SJCRH30 (cell line): ENCODE data around the gene NPAS3. TPM values are rescaled to one million over a fixed set of nuclear protein-coding genes. Genes with fewer than 3 reads are reported as not detected.

Experiments used
- DNase-seq, 2 experiments: peaks; one replicate each; pipeline ENCODE4 v3.0.0-alpha.2; 2015 to 2020
- H3K27ac ChIP-seq: fragments of 250-450 bp; sonication (Bioruptor Pico); 2 replicates; pipeline ENCODE4 v1.5.1; 2020; ENCODE audit warnings: mild to moderate bottlenecking, moderate library complexity
- H3K27me3 ChIP-seq: fragments of 250-450 bp; sonication (Bioruptor Pico); 2 replicates; pipeline ENCODE4 v1.5.1; 2020; ENCODE audit warnings: mild to moderate bottlenecking, moderate library complexity
- H3K36me3 ChIP-seq: fragments of 250-450 bp; sonication (Bioruptor Pico); 2 replicates; pipeline ENCODE4 v1.5.1; 2020; ENCODE audit warnings: mild to moderate bottlenecking, moderate library complexity
- H3K4me1 ChIP-seq: fragments of 250-450 bp; sonication (Bioruptor Pico); 2 replicates; pipeline ENCODE4 v1.5.1; 2020; ENCODE audit warnings: mild to moderate bottlenecking, moderate library complexity
- H3K4me3 ChIP-seq: fragments of 250-450 bp; sonication (Bioruptor Pico); 2 replicates; pipeline ENCODE4 v1.5.1; 2020; ENCODE audit warnings: mild to moderate bottlenecking, moderate library complexity
- H3K9me3 ChIP-seq: fragments of 250-450 bp; sonication (Bioruptor Pico); replicated peaks from 2 replicates; pipeline ENCODE4 v1.5.1; 2020; ENCODE audit warnings: mild to moderate bottlenecking, moderate library complexity
- total RNA-seq: library from RNA; depleted of rRNA; stranded (reverse); fragments of >200 nt; shearing (Covaris generic); gene quantifications from 2 replicates; pipeline ENCODE4 v1.2.3, GENCODE V29; 2014

NPAS3 gene
- total RNA-seq, 1 experiment from 2014 or later, result 1.8 TPM

- Histone ChIP-seq H3K27ac (no peak overlapping the region), H3K27me3 (no peaks in the 10 kb centered on the region), H3K4me3 (no peak overlapping the region), H3K36me3 (no peaks in the 10 kb centered on the region), H3K4me1 (no peaks in the 10 kb centered on the region), H3K9me3 (no peaks in the 10 kb centered on the region)
- DNase-seq, result peak; percentile 48 to 69
These were observed 536.9 kb downstream of the NPAS3 start for GRCh38 chr14:33475623-33476022.

- Histone ChIP-seq H3K36me3 (no peaks in the 10 kb centered on the region), H3K4me1 (no peaks in the 10 kb centered on the region)
- no peak for DNase-seq
These were observed 539.1 kb downstream of the NPAS3 start for GRCh38 chr14:33477797-33478196.

GRCh38 chr14:33480071-33480886 lies 541.6 kb downstream of the NPAS3 start:
- Histone ChIP-seq H3K9me3 (no peaks in the 10 kb centered on the region), H3K27ac (no peak overlapping the region), H3K4me1 (no peaks in the 10 kb centered on the region), H3K36me3 (no peaks in the 10 kb centered on the region), H3K4me3 (no peak overlapping the region), H3K27me3 (no peaks in the 10 kb centered on the region)
- DNase-seq, result no peak

More at GRCh38 chr14:33477797-33478196, 539.1 kb downstream of the NPAS3 start:
- no peaks in the 10 kb centered on the region for H3K9me3 ChIP-seq
- H3K4me3 ChIP-seq, result no peak overlapping the region
- no peak overlapping the region for H3K27ac ChIP-seq
- H3K27me3 ChIP-seq, result no peaks in the 10 kb centered on the region

GRCh38 chr14:33480887-33481184 lies 542.2 kb downstream of the NPAS3 start:
- no peak for DNase-seq
- Histone ChIP-seq H3K27me3 (no peaks in the 10 kb centered on the region), H3K27ac (no peak overlapping the region), H3K4me1 (no peaks in the 10 kb centered on the region), H3K9me3 (no peaks in the 10 kb centered on the region), H3K4me3 (no peak overlapping the region), H3K36me3 (no peaks in the 10 kb centered on the region)

GRCh38 chr14:33483110-33483509 lies 544.4 kb downstream of the NPAS3 start:
- Histone ChIP-seq H3K36me3 (no peaks in the 10 kb centered on the region), H3K4me3 (no peak overlapping the region), H3K27me3 (no peaks in the 10 kb centered on the region), H3K4me1 (no peaks in the 10 kb centered on the region), H3K27ac (no peak overlapping the region), H3K9me3 (no peaks in the 10 kb centered on the region)
- DNase-seq, result no peak

DNA sequence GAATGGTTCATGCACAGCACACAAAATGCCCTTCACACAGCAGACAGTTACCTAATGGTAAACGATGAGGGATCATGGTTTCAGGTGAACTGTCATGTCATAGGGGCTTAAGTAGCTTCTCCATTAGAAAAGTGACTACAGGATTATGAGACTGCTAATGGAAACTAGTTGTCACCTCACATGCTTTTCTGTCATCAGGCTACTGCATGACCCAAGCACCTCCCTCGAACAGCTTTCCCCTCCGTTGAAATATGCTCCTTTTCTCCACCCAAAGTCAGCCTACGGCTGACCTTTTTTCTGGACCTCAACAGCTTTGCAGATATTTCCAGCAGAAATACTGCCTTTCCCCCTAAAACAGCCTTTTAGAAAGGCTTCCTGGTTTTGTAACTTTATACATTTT lies 544.9 kb downstream of the NPAS3 start:
- no peak for DNase-seq
- no peaks in the 10 kb centered on the region for H3K27me3 ChIP-seq
- H3K4me3 ChIP-seq, result no peak overlapping the region
- H3K36me3 ChIP-seq, result no peaks in the 10 kb centered on the region
- H3K27ac ChIP-seq, result no peak overlapping the region
- no peaks in the 10 kb centered on the region for H3K4me1 ChIP-seq
- H3K9me3 ChIP-seq, result no peaks in the 10 kb centered on the region

- Histone ChIP-seq H3K27ac (no peak overlapping the region), H3K36me3 (no peaks in the 10 kb centered on the region), H3K4me1 (no peaks in the 10 kb centered on the region), H3K9me3 (no peaks in the 10 kb centered on the region), H3K4me3 (no peak overlapping the region), H3K27me3 (no peaks in the 10 kb centered on the region)
- DNase-seq, result no peak
These were observed 545.6 kb downstream of the NPAS3 start for GRCh38 chr14:33484264-33484663.

GRCh38 chr14:33486332-33486890 lies 547.7 kb downstream of the NPAS3 start:
- Histone ChIP-seq H3K27ac (no peak overlapping the region), H3K36me3 (no peaks in the 10 kb centered on the region), H3K9me3 (no peaks in the 10 kb centered on the region), H3K27me3 (no peaks in the 10 kb centered on the region), H3K4me3 (no peak overlapping the region), H3K4me1 (no peaks in the 10 kb centered on the region)
- DNase-seq, result no peak

GRCh38 chr14:33488582-33488981 lies 549.9 kb downstream of the NPAS3 start:
- no peak for DNase-seq
- Histone ChIP-seq H3K27ac (no peak overlapping the region), H3K4me1 (no peaks in the 10 kb centered on the region), H3K4me3 (no peak overlapping the region), H3K36me3 (no peaks in the 10 kb centered on the region), H3K9me3 (no peaks in the 10 kb centered on the region), H3K27me3 (no peaks in the 10 kb centered on the region)

DNA sequence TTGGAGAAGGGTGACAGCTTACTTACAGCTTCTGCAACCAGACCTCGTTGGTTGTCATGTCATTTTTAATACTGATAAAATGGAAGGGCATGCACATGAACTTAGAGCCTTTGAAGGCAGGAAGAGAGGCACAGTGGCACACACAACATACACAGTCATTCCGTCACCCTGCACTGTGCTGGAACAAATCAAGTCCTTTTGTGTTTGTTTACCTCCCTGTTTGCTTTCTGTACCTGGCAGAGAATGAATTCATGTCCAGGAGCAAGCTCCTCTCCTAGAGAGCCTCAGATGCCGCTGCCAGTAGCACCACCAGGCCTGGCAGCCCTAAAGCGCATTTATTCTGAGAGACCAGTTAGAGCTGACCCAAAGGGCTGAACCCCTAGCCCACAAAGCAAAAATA lies 551.9 kb downstream of the NPAS3 start:
- Histone ChIP-seq H3K4me1 (no peaks in the 10 kb centered on the region), H3K4me3 (no peak overlapping the region), H3K27ac (no peak overlapping the region), H3K27me3 (no peaks in the 10 kb centered on the region), H3K36me3 (no peaks in the 10 kb centered on the region), H3K9me3 (peaks cover 2% of the 10 kb centered on the region; the same call in 1 of the 2 replicates)
- DNase-seq, result no peak

DNA sequence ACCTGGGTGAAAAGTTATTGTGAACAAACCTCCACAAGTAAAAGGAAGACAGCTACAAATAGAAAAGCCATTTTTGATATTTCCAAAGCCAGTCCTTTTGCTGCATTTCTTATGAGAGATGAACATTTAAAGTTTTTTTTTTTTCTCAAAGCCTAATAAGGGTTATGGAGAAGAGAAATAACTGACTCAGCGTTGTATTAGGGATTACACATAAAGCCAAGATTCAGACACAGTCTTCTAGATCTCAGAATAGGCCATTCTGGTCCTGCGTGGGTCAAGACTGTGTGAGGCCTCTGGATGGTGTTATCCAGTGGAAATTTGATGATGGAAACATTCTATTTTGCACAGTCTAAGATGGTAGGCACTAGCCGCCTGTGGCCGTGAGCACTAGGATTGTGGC lies 552.4 kb downstream of the NPAS3 start:
- no peak for DNase-seq
- no peak overlapping the region for H3K4me3 ChIP-seq
- H3K4me1 ChIP-seq, result no peaks in the 10 kb centered on the region
- H3K27ac ChIP-seq, result no peak overlapping the region
- peaks cover 2% of the 10 kb centered on the region; the same call in 1 of the 2 replicates for H3K9me3 ChIP-seq
- no peaks in the 10 kb centered on the region for H3K36me3 ChIP-seq
- no peaks in the 10 kb centered on the region for H3K27me3 ChIP-seq

DNA sequence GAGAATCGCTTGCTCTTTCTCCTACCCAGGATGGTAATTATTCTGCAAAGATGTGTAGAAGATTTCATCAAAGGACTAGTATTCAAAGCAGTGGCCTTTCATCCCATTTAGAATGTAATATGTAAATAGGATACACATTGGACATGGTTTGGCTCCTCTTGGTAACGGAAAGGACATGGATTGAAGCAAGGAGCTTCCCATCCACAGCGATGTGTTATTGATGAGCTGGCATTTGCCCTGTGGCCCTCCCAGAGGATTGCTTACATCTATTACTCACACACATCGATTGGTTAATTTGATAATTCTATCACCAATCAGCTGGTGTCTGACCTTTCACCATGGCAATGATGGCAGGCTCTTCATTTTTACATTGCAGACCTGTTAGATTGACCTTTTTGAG lies 553.8 kb downstream of the NPAS3 start:
- Histone ChIP-seq H3K27me3 (no peaks in the 10 kb centered on the region), H3K36me3 (no peaks in the 10 kb centered on the region), H3K4me3 (no peak overlapping the region), H3K27ac (no peak overlapping the region), H3K4me1 (no peaks in the 10 kb centered on the region), H3K9me3 (peaks cover 3% of the 10 kb centered on the region)
- no peak for DNase-seq

GRCh38 chr14:33493266-33493665 lies 554.6 kb downstream of the NPAS3 start:
- Histone ChIP-seq H3K9me3 (peaks cover 8% of the 10 kb centered on the region), H3K27me3 (no peaks in the 10 kb centered on the region), H3K4me1 (no peaks in the 10 kb centered on the region), H3K27ac (no peak overlapping the region), H3K4me3 (no peak overlapping the region), H3K36me3 (no peaks in the 10 kb centered on the region)
- no peak for DNase-seq

- Histone ChIP-seq H3K4me1 (no peaks in the 10 kb centered on the region), H3K36me3 (no peaks in the 10 kb centered on the region), H3K27me3 (no peaks in the 10 kb centered on the region), H3K27ac (no peak overlapping the region), H3K9me3 (peaks cover 8% of the 10 kb centered on the region), H3K4me3 (no peak overlapping the region)
- no peak for DNase-seq
These were observed 555.3 kb downstream of the NPAS3 start for GRCh38 chr14:33493990-33494389.

- H3K27ac ChIP-seq, result no peak overlapping the region
- DNase-seq, result no peak
- no peaks in the 10 kb centered on the region for H3K27me3 ChIP-seq
- H3K4me1 ChIP-seq, result no peaks in the 10 kb centered on the region
- H3K4me3 ChIP-seq, result no peak overlapping the region
- no peaks in the 10 kb centered on the region for H3K36me3 ChIP-seq
- peaks cover 8% of the 10 kb centered on the region for H3K9me3 ChIP-seq
These were observed 561.0 kb downstream of the NPAS3 start for GRCh38 chr14:33499687-33500086.
